Tibial artery (tissue), 4 donors: ENCODE data around the gene MAP1A.

ENCODE experiments used
- DNase-seq, 2 donors: peaks; one replicate each; pipeline ENCODE4 v3.0.0-alpha.2; 2019
- H3K27ac ChIP-seq, 2 donors: fragments of 200-600 bp; sonication (generic) in 1 of 2; 1 replicate in 1 of 2; 2 replicates in 1 of 2; pipeline ENCODE4 v1.5.1; 2018 to 2019; ENCODE audit warnings: mild to moderate bottlenecking in 1 of 2
- H3K27me3 ChIP-seq, 2 donors: fragments of 200-600 bp; sonication (generic) in 1 of 2; one replicate each; pipeline versions ENCODE4 v1.5.1 to v1.6.0; 2016 to 2019
- H3K36me3 ChIP-seq, 3 donors: fragments of 200-600 bp; sonication (generic) in 2 of 3; one replicate each; pipeline ENCODE4 v1.5.1; 2016 to 2019; ENCODE audit warnings: mild to moderate bottlenecking in 2 of 3
- H3K4me1 ChIP-seq, 4 donors: fragments of 200-600 bp; sonication (generic) in 2 of 4; 1 replicate in 3 of 4; 2 replicates in 1 of 4; pipeline ENCODE4 v1.5.1; 2016 to 2019
- H3K4me3 ChIP-seq, 2 donors: fragments of 200-600 bp; sonication (generic) in 1 of 2; 1 replicate in 1 of 2; 2 replicates in 1 of 2; pipeline ENCODE4 v1.5.1; 2018 to 2019; ENCODE audit warnings: mild to moderate bottlenecking in 2 of 2
- H3K9me3 ChIP-seq, 3 donors: fragments of 200-600 bp; sonication (generic) in 1 of 3; one replicate each; pipeline ENCODE4 v1.5.1; 2016 to 2019
- intact Hi-C: fragments of 100-400 bp; cut with DNase I; formaldehyde crosslinking; loops from one replicate; pipeline ENCODE4 v1.15.0; 2023; ENCODE audit warnings: low total_unique reads
- TF ChIP-seq, protein P1 (sequence below), 2 experiments: fragments of 200-600 bp in 1 of 2; fragments of 450-650 bp in 1 of 2; IDR thresholded peaks; one replicate each; pipeline ENCODE4 v1.5.1; 2017 to 2019; ENCODE audit warnings: antibody characterized with exemption in 2 of 2, mild to moderate bottlenecking in 1 of 2, moderate library complexity in 1 of 2

The MAP1A gene

GRCh38 chr15:43492673-43493601, 24.5 kb upstream of the MAP1A start, which contains the start of gene TP53BP1:
TSS of gene TP53BP1 (minus strand) at chr15:43493156. CDS start at chr15:43493043, 113 bp downstream.
- Histone ChIP-seq H3K4me3 (peak within 1 kb of the TSS; percentile 69 to 93), H3K27ac (peak within 1 kb of the TSS; percentile 78 to 80), H3K9me3 (no peaks in the 10 kb centered on the region), H3K27me3 (no peaks in the 10 kb centered on the region), H3K36me3 (peaks cover 0 to 21% (median 1%) of the 10 kb centered on the region in 3 donors), H3K4me1 (peaks cover 0 to 22% (median 4%) of the 10 kb centered on the region in 4 donors)
- intact Hi-C loops = loop anchor here (1.0 kb wide), 1 partner anchor 17 kb away; no protein-coding TSS in a partner anchor
- TF ChIP-seq, protein P1, sequence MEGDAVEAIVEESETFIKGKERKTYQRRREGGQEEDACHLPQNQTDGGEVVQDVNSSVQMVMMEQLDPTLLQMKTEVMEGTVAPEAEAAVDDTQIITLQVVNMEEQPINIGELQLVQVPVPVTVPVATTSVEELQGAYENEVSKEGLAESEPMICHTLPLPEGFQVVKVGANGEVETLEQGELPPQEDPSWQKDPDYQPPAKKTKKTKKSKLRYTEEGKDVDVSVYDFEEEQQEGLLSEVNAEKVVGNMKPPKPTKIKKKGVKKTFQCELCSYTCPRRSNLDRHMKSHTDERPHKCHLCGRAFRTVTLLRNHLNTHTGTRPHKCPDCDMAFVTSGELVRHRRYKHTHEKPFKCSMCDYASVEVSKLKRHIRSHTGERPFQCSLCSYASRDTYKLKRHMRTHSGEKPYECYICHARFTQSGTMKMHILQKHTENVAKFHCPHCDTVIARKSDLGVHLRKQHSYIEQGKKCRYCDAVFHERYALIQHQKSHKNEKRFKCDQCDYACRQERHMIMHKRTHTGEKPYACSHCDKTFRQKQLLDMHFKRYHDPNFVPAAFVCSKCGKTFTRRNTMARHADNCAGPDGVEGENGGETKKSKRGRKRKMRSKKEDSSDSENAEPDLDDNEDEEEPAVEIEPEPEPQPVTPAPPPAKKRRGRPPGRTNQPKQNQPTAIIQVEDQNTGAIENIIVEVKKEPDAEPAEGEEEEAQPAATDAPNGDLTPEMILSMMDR (IDR thresholded peaks at IDR 0.05) = no peak
- DNase-seq = peak; percentile 97 to 98

GRCh38 chr15:43493703-43494472, 23.5 kb upstream of the MAP1A start:
- no peaks in the 10 kb centered on the region for H3K27me3 ChIP-seq
- no peak for DNase-seq
- peaks cover 0 to 12% (median 0%) of the 10 kb centered on the region in 3 donors for H3K36me3 ChIP-seq
- H3K9me3 ChIP-seq = no peaks in the 10 kb centered on the region
- TF ChIP-seq, protein P1 (IDR thresholded peaks at IDR 0.05) = no peak
- H3K27ac ChIP-seq = peak overlapping the region; percentile 78 to 80
- peak overlapping the region; percentile 69 to 93 for H3K4me3 ChIP-seq
- intact Hi-C loops = loop anchor here (1.0 kb wide), 1 partner anchor 16 kb away; no protein-coding TSS in a partner anchor
- peaks cover 0 to 22% (median 4%) of the 10 kb centered on the region in 4 donors for H3K4me1 ChIP-seq

DNA sequence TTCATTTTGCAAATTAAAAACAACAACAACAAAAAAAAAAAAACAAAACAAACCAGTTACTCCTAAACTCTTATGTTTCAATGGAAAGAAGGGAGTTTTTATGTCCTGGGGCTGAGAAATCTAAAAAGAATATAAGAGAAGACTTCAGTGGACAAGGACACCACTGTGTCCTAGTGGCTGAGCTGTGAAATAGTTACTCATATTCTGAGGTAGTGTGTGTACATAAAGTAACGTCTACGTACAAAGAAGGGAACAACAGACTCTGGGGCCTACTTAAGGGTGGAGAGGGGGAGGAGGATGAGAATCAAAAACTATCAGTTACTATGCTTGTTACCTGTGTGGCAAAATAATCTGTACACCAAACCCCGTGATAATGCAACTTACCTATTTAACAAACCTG, 18.4 kb upstream of the MAP1A start:
- Histone ChIP-seq H3K27me3 (no peaks in the 10 kb centered on the region), H3K27ac (no peak overlapping the region), H3K36me3 (no peaks in the 10 kb centered on the region), H3K4me3 (no peak overlapping the region), H3K4me1 (no peaks in the 10 kb centered on the region), H3K9me3 (no peaks in the 10 kb centered on the region)
- TF ChIP-seq, protein P1 (IDR thresholded peaks at IDR 0.05) = no peak
- no peak for DNase-seq
- intact Hi-C loops = no loop called here

- TF ChIP-seq, protein P1 (IDR thresholded peaks at IDR 0.05) = no peak
- Histone ChIP-seq H3K27ac (no peak overlapping the region), H3K9me3 (no peaks in the 10 kb centered on the region), H3K27me3 (no peaks in the 10 kb centered on the region), H3K4me3 (no peak overlapping the region), H3K4me1 (no peaks in the 10 kb centered on the region), H3K36me3 (no peaks in the 10 kb centered on the region)
- no peak for DNase-seq
- intact Hi-C loops = no loop called here
Observed at GRCh38 chr15:43499635-43500034, 17.8 kb upstream of the MAP1A start.

DNA sequence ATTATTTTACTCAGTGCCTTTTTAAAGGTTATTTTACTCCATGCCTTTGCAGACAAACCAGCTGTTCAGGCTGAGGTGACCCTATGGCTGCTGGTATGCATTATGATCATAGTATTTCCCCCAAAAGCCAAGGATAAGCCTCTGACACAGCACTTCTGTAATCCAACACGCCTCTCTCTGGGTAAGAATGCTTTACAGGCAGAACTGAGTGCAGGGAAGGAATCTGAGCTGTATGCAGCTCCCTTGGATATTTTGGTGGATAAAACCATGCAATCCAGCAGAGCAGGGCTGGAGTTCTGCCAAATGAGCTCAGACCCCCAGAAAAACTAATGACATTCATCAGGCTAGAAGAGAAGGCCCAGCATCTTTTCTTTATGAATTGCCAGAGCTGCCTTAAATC, 11.7 kb upstream of the MAP1A start:
- no peak for DNase-seq
- TF ChIP-seq, protein P1 (IDR thresholded peaks at IDR 0.05) = no peak
- no peaks in the 10 kb centered on the region for H3K27me3 ChIP-seq
- no peaks in the 10 kb centered on the region for H3K9me3 ChIP-seq
- intact Hi-C loops = no loop called here
- no peaks in the 10 kb centered on the region for H3K36me3 ChIP-seq
- no peak overlapping the region for H3K27ac ChIP-seq
- peaks cover 0 to 14% (median 9%) of the 10 kb centered on the region in 4 donors for H3K4me1 ChIP-seq
- H3K4me3 ChIP-seq = no peak overlapping the region
